ENCODE data around the gene CCDC88B.

The CCDC88B gene

DNA sequence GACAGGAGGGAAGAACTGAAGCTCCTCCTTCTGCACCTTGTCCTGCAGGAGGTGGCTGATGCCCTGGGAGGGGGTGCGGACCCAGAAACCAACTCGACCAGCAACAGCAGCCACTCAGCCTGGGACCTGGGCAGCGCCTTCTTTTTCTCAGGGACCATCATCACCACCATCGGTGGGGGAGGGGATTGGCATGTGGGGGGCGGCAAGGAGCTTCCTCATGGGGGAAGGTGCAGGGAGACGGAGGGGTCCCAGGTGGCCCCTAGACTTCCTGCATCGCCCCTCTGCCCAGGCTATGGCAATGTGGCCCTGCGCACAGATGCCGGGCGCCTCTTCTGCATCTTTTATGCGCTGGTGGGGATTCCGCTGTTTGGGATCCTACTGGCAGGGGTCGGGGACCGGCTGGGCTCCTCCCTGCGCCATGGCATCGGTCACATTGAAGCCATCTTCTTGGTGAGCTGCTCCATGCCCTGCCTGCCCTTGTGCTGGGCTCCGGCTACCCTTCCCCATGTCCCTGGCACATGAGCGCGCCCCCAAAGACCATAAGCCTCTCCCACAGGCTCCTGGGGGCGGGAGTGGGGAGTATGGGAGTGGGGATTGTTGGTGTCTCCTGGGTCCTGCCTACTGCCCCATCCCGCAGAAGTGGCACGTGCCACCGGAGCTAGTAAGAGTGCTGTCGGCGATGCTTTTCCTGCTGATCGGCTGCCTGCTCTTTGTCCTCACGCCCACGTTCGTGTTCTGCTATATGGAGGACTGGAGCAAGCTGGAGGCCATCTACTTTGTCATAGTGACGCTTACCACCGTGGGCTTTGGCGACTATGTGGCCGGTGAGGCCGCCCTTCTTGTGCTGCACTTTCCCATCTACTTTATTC is 42.9 kb upstream of the CCDC88B start:
- H3K4me3 ChIP-seq (ENCODE audit: low read depth in 1 of 5, low read length in 5 of 5) = no peak overlapping the region
- H3K9me3 ChIP-seq (ENCODE audit: control insufficient read depth in 5 of 5, low read length in 5 of 5) = no peaks in the 10 kb centered on the region
- no peaks in the 10 kb centered on the region for H3K36me3 ChIP-seq (ENCODE audit: control insufficient read depth in 5 of 5, insufficient read depth in 5 of 5, low read length in 5 of 5)
- H3K4me1 ChIP-seq (ENCODE audit: control insufficient read depth in 5 of 5, insufficient read depth in 5 of 5, low read length in 5 of 5) = peaks cover 0 to 40% (median 30%) of the 10 kb centered on the region in 5 donors
- H3K27ac ChIP-seq (ENCODE audit: low read depth, low read length) = no peak overlapping the region
- H3K9ac ChIP-seq (ENCODE audit: low read length in 5 of 5) = no peak overlapping the region
- peaks cover 41 to 66% (median 52%) of the 10 kb centered on the region in 5 donors for H3K27me3 ChIP-seq (ENCODE audit: control insufficient read depth in 5 of 5, insufficient read depth in 4 of 5, low read length in 5 of 5)

DNA sequence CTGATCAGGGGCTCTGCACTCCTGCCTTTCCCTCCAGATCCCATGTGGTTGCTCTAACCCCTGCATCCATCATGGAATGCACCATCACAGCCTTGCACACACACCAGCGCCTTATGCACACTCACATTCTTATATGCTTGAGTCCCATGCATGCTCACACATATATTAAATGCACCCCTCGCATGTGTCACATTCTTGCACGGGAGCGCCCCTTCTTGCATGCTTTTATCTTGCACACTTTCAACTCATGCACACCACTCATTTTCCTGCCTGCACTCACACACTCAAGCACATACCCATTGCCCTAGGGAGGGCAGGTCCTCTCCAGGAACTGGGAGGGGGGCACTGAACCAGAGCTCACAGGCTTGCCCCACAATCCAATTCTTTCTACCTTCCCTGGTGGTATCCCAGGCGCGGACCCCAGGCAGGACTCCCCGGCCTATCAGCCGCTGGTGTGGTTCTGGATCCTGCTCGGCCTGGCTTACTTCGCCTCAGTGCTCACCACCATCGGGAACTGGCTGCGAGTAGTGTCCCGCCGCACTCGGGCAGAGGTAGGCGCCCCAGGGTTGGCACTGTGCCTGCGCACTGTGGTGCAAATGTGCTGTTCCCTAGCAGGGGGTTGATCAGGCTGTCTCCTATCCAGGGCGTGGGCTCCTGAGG is 42.2 kb upstream of the CCDC88B start:
- H3K9me3 ChIP-seq (ENCODE audit: control insufficient read depth in 5 of 5, low read length in 5 of 5) = no peaks in the 10 kb centered on the region
- no peak overlapping the region for H3K27ac ChIP-seq (ENCODE audit: low read depth, low read length)
- peaks cover 0 to 33% (median 22%) of the 10 kb centered on the region in 5 donors for H3K4me1 ChIP-seq (ENCODE audit: control insufficient read depth in 5 of 5, insufficient read depth in 5 of 5, low read length in 5 of 5)
- H3K36me3 ChIP-seq (ENCODE audit: control insufficient read depth in 5 of 5, insufficient read depth in 5 of 5, low read length in 5 of 5) = no peaks in the 10 kb centered on the region
- H3K27me3 ChIP-seq (ENCODE audit: control insufficient read depth in 5 of 5, insufficient read depth in 4 of 5, low read length in 5 of 5) = peaks cover 36 to 59% (median 45%) of the 10 kb centered on the region in 5 donors
- H3K9ac ChIP-seq (ENCODE audit: low read length in 5 of 5) = no peak overlapping the region
- H3K4me3 ChIP-seq (ENCODE audit: low read depth in 1 of 5, low read length in 5 of 5) = no peak overlapping the region

DNA sequence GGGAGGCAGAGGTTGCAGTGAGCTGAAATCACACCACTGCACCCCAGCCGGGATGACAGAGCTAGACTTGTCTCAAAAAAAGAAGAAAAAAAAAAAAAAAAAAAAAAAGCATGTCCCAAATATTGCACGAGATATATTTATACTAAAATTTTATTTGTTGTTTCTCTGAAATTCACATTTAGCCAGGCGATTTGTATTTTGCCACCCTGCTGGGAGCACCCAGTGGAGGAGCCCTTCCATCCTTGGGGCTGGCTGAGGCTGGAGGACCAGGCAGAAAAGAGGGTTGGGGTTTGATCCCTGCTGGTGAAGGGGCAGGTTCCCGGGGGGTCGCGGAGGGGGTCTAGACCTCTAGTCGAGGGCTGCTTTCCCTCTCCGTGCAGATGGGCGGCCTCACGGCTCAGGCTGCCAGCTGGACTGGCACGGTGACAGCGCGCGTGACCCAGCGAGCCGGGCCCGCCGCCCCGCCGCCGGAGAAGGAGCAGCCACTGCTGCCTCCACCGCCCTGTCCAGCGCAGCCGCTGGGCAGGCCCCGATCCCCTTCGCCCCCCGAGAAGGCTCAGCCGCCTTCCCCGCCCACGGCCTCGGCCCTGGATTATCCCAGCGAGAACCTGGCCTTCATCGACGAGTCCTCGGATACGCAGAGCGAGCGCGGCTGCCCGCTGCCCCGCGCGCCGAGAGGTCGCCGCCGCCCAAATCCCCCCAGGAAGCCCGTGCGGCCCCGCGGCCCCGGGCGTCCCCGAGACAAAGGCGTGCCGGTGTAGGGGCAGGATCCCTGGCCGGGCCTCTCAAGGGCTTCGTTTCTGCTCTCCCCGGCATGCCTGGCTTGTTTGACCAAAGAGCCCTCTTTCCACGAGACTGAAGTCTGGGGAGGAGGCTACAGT is 40.8 kb upstream of the CCDC88B start:
- H3K9ac ChIP-seq (ENCODE audit: low read length in 5 of 5) = peak overlapping the region in 3 of 5 donors; percentile 40 to 68 (median 53)
- no peaks in the 10 kb centered on the region for H3K9me3 ChIP-seq (ENCODE audit: control insufficient read depth in 5 of 5, low read length in 5 of 5)
- peaks cover 0 to 39% (median 27%) of the 10 kb centered on the region in 5 donors for H3K4me1 ChIP-seq (ENCODE audit: control insufficient read depth in 5 of 5, insufficient read depth in 5 of 5, low read length in 5 of 5)
- H3K27ac ChIP-seq (ENCODE audit: low read depth, low read length) = no peak overlapping the region
- H3K36me3 ChIP-seq (ENCODE audit: control insufficient read depth in 5 of 5, insufficient read depth in 5 of 5, low read length in 5 of 5) = no peaks in the 10 kb centered on the region
- H3K4me3 ChIP-seq (ENCODE audit: low read depth in 1 of 5, low read length in 5 of 5) = peak overlapping the region; percentile 39 to 58 (median 54)
- H3K27me3 ChIP-seq (ENCODE audit: control insufficient read depth in 5 of 5, insufficient read depth in 4 of 5, low read length in 5 of 5) = peaks cover 29 to 49% (median 36%) of the 10 kb centered on the region in 5 donors

DNA sequence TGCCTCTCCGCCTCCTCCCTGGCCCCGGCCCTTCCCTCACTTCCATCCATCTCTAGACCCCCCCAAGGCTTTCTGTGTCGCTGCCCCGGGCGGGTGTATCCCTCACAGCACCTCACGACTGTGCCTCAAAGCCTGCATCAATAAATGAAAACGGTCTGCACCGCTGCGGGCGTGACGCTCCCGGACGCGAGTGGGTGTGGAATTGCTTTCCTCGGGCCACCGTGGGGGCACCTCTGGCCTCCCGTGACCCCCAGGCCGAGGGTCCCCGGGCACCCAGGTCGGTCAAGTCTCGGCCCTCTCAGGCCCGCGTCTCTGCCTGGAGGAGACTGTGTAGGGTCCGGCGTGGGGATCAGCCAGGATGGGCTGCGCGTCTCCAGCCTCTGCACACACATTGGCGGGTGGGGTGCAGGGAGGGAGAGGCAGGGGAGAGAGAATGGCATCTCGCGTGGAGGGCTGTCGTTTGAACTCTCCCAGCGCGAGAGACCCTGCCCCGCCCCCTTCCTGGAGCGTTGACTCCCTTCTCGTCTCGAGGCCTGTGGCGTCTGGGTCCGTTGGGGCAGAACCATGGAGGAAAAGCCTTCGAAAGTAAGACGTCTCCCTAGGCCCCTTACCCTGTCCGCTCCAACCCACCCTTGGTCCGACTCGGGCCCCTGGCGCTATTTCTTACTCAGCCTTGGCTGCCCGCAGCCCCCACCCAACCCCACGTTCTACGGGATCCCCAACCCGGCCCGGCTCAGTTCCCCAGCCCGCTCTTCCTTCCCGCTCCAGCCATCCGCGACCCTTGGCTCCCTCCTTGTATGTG is 40.0 kb upstream of the CCDC88B start, which contains the start of gene CATSPERZ:
TSS of gene CATSPERZ (plus strand) at position 512 of the 802 bp plus-strand sequence. CDS start at position 565, 53 bp downstream.
- Histone ChIP-seq H3K4me3 (ENCODE audit: low read depth in 1 of 5, low read length in 5 of 5) (peak within 1 kb of the TSS; percentile 40 to 58 (median 54)), H3K9ac (ENCODE audit: low read length in 5 of 5) (peak within 1 kb of the TSS in 3 of 5 donors; percentile 40 to 68 (median 53)), H3K36me3 (ENCODE audit: control insufficient read depth in 5 of 5, insufficient read depth in 5 of 5, low read length in 5 of 5) (no peaks in the 10 kb centered on the region), H3K27ac (ENCODE audit: low read depth, low read length) (no peak within 1 kb of the TSS), H3K9me3 (ENCODE audit: control insufficient read depth in 5 of 5, low read length in 5 of 5) (no peaks in the 10 kb centered on the region), H3K27me3 (ENCODE audit: control insufficient read depth in 5 of 5, insufficient read depth in 4 of 5, low read length in 5 of 5) (peaks cover 28 to 43% (median 36%) of the 10 kb centered on the region in 5 donors), H3K4me1 (ENCODE audit: control insufficient read depth in 5 of 5, insufficient read depth in 5 of 5, low read length in 5 of 5) (peaks cover 0 to 45% (median 32%) of the 10 kb centered on the region in 5 donors)

DNA sequence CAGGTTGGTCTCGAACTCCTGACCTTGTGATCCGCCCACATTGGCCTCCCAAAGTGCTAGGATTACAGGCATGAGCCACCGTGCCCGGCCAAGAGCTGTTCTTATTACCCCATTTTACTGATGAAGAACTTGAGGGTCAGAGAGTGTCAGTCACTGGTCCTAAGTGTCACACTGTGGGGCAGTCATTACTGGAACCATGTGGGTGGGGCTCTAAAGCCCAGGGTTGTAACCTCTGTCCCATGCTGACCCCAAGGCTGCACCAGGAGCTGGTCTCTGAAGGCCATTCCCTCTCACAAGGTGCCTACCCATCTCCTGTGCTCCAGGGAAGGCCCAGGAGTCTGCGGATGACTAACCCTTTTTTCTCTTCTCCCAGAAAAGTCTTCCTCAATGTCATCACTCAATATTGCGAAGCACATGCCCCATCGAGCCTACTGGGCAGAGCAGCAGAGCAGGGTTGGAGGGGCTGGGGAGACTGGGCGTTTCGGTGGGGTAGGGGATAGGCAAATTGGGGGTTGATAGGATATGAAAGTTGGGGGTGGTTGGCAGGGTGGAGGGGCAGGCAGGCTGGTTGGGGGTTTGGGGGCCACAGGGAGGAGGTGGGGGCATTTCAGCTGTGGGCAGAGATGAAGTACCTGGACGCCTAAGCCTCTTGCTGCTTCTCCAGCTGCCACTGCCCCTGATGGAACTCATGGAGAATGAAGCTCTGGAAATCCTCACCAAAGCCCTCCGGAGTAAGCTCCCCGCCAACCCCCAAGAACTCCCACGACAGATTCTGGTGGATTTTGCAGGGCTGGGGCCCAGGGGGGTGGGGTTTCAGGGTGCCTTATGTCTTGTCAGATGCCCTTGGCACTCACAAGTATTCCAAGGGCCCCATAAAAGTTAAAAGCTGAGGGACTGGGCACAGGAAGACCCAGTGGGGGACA is 36.6 kb upstream of the CCDC88B start:
- Histone ChIP-seq H3K27ac (ENCODE audit: low read depth, low read length) (no peak overlapping the region), H3K9me3 (ENCODE audit: control insufficient read depth in 5 of 5, low read length in 5 of 5) (no peaks in the 10 kb centered on the region), H3K4me1 (ENCODE audit: control insufficient read depth in 5 of 5, insufficient read depth in 5 of 5, low read length in 5 of 5) (peaks cover 2 to 58% (median 49%) of the 10 kb centered on the region in 5 donors), H3K4me3 (ENCODE audit: low read depth in 1 of 5, low read length in 5 of 5) (peak overlapping the region in 1 of 5 donors; percentile 75), H3K9ac (ENCODE audit: low read length in 5 of 5) (peak overlapping the region in 1 of 5 donors; percentile 65), H3K27me3 (ENCODE audit: control insufficient read depth in 5 of 5, insufficient read depth in 4 of 5, low read length in 5 of 5) (peaks cover under 1 to 13% (median 10%) of the 10 kb centered on the region in 5 donors), H3K36me3 (ENCODE audit: control insufficient read depth in 5 of 5, insufficient read depth in 5 of 5, low read length in 5 of 5) (peaks cover 0 to 8% (median 3%) of the 10 kb centered on the region in 5 donors)

DNA sequence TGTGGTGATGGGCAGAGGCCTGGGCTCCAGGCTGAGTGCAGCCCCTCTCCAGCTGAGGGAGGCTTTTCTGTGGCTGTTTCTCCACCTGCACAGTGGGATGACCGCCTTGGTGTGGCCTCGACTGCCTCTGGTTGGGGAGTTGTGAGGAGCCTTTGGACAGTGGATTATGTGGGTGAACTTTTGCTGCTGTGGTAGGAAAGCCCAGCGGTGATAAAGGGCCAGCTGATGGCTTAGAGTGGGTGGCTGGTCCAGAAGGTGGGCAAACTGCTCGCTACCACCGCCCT is 36.0 kb upstream of the CCDC88B start:
- peaks cover 0 to 8% (median 3%) of the 10 kb centered on the region in 5 donors for H3K36me3 ChIP-seq (ENCODE audit: control insufficient read depth in 5 of 5, insufficient read depth in 5 of 5, low read length in 5 of 5)
- no peaks in the 10 kb centered on the region for H3K9me3 ChIP-seq (ENCODE audit: control insufficient read depth in 5 of 5, low read length in 5 of 5)
- peaks cover 0 to 13% (median 8%) of the 10 kb centered on the region in 5 donors for H3K27me3 ChIP-seq (ENCODE audit: control insufficient read depth in 5 of 5, insufficient read depth in 4 of 5, low read length in 5 of 5)
- H3K4me3 ChIP-seq (ENCODE audit: low read depth in 1 of 5, low read length in 5 of 5) = peak overlapping the region; percentile 67 to 76 (median 75)
- peak overlapping the region; percentile 89 for H3K27ac ChIP-seq (ENCODE audit: low read depth, low read length)
- H3K9ac ChIP-seq (ENCODE audit: low read length in 5 of 5) = peak overlapping the region in 2 of 5 donors; percentile 65 to 74
- peaks cover 2 to 56% (median 48%) of the 10 kb centered on the region in 5 donors for H3K4me1 ChIP-seq (ENCODE audit: control insufficient read depth in 5 of 5, insufficient read depth in 5 of 5, low read length in 5 of 5)

DNA sequence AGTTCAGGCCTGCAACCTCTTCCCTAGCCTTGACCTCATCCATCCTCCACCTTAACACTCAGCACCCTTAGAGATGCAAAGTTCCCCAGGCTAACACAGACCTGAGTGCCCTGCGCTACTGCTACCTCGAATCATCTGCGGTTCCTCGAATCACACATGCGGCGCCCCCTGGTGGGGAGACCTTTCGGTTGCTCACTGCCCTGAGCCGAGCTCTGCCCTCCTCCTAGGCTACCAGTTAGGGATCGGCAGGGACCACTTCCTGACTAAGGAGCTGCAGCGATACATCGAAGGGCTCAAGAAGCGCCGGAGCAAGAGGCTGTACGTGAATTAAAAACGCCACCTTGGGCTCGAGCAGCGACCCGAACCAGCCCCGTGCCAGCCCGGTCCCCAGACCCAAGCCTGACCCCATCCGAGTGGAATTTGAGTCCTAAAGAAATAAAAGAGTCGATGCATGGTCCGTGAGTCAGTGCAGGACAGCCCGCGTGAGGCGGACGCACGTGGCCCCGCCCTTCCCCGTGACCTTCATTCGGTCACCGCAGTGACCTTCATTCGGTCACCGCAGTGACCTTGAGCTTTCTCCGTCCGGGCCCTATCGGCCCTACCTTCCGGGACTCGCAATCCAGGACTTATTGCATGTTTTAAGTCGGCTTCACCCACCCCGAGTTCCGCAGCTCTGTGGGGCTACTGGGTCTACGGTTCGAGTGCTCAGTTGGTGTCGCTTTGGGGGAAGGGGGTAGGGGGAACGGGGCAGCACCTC is 35.5 kb upstream of the CCDC88B start:
- Histone ChIP-seq H3K4me3 (ENCODE audit: low read depth in 1 of 5, low read length in 5 of 5) (peak overlapping the region; percentile 67 to 76 (median 75)), H3K9ac (ENCODE audit: low read length in 5 of 5) (peak overlapping the region in 4 of 5 donors; percentile 60 to 78 (median 70)), H3K27ac (ENCODE audit: low read depth, low read length) (peak overlapping the region; percentile 89), H3K4me1 (ENCODE audit: control insufficient read depth in 5 of 5, insufficient read depth in 5 of 5, low read length in 5 of 5) (peaks cover 2 to 50% (median 43%) of the 10 kb centered on the region in 5 donors), H3K36me3 (ENCODE audit: control insufficient read depth in 5 of 5, insufficient read depth in 5 of 5, low read length in 5 of 5) (peaks cover 0 to 8% (median 3%) of the 10 kb centered on the region in 5 donors), H3K9me3 (ENCODE audit: control insufficient read depth in 5 of 5, low read length in 5 of 5) (no peaks in the 10 kb centered on the region), H3K27me3 (ENCODE audit: control insufficient read depth in 5 of 5, insufficient read depth in 4 of 5, low read length in 5 of 5) (peaks cover 0 to 13% (median 8%) of the 10 kb centered on the region in 5 donors)
